ENCODE data around the gene FGF5.

DNA sequence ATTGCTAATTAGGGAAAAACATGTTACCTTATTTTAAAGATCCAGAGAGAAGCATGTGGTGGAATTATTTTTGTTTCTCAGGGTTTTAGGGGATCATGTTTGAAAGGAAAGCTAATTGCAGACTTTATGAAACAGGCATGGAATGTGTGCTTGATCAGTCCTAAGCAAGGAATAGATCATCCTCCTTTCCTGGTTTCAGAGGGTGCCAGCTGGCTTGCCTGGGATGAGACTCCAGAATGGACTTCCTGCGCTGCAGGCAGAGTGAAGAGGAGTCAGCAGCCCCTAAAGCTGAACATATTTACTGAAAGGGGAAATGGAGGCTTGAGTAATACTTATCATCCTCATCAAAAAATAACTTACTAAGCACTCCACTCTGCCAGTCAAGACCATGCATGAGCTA, 13.3 kb downstream of the FGF5 start:
- TF ChIP-seq LEF1 (IDR thresholded peaks at IDR 0.05; ENCODE audit: borderline replicate concordance) (no peak), ELF4 (IDR thresholded peaks at IDR 0.05) (no peak), SP1 (IDR thresholded peaks at IDR 0.05) (no peak), BHLHE40 (IDR thresholded peaks at IDR 0.05; ENCODE audit: borderline replicate concordance) (no peak), FOXA1 (IDR thresholded peaks at IDR 0.05) (no peak), L3MBTL2 (conservative IDR thresholded peaks at IDR 0.05) (no peak), FOXM1 (IDR thresholded peaks at IDR 0.05; ENCODE audit: borderline replicate concordance) (no peak), TARDBP (IDR thresholded peaks at IDR 0.05) (no peak), CTBP1 (IDR thresholded peaks at IDR 0.05; ENCODE audit: borderline replicate concordance) (no peak), HDGF (IDR thresholded peaks at IDR 0.05; ENCODE audit: borderline replicate concordance) (no peak), ARNT (IDR thresholded peaks at IDR 0.05) (no peak)
